Measurements from ENCODE around the gene CYB5R4. TPM values are rescaled to one million over a fixed set of nuclear protein-coding genes. Genes with fewer than 3 reads are reported as not detected.

The CYB5R4 gene
- total and polyA plus RNA-seq, 2 of the 13 experiments (the other 11 are each of a cell fraction or from before 2014, with no cell fraction given), result 5.3 to 26.1 TPM

DNA sequence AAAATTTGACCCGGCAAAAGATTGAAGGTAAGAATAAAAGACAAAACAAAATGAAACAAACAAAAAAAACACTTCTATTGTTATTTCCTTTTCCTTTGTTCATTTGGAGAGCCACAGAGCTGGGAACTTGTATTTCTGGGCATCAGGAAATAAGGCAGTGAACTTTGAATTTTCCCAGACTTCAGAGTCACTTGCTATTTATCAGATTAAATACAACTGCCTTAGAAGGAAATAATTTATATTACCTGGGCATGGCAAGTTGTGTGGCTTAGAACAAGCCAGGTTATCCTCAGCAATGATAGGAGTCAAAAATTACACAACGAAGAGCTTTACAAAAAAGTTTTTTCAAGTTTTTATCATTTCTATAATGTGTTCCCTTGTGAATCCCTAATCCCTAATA lies 153.9 kb downstream of the CYB5R4 start:
- no peak overlapping the region for H3K4me2 ChIP-seq (ENCODE audit: low read depth, low read length)
- WGBS (ENCODE audit: low lambda C conversion rate), result 2% methylated on average over 2 of the region's 2 CpGs
- no peak for ATAC-seq
- no peaks in the 10 kb centered on the region for H4K20me1 ChIP-seq (ENCODE audit: insufficient read depth, low read length)
- H3K4me3 ChIP-seq (replicated peaks in 1 of 3; ENCODE audit: insufficient read depth in 1 of 3, low read depth in 2 of 3, low read length in 3 of 3), result no peak overlapping the region
- intact Hi-C loops (cut with micrococcal nuclease; ENCODE audit: unreplicated experiment) (no loop called here), in situ Hi-C loops (cut with HindIII; ENCODE audit: extremely low pct_ligation_motif_present, low pct_unique_long_range_greater_than_20kb) (no loop called here)
- H3K27me3 ChIP-seq (ENCODE audit: control insufficient read depth in 1 of 2, insufficient read depth in 2 of 2, low read length in 2 of 2), result no peaks in the 10 kb centered on the region
- H2AFZ ChIP-seq (ENCODE audit: low read length), result no peak overlapping the region
- no peaks in the 10 kb centered on the region for H3K79me2 ChIP-seq (ENCODE audit: insufficient read depth, low read length)
- TF ChIP-seq ZNF790 (CRISPR knock-in tag; IDR thresholded peaks at IDR 0.05; ENCODE audit: borderline replicate concordance) (no peak), JARID2 (CRISPR knock-in tag; IDR thresholded peaks at IDR 0.05; ENCODE audit: insufficient replicate concordance) (no peak), SRSF9 (IDR thresholded peaks at IDR 0.05; ENCODE audit: borderline replicate concordance, insufficient read depth, low read depth, low read length, poor library complexity, severe bottlenecking) (no peak), DNMT3B (CRISPR knock-in tag; conservative IDR thresholded peaks at IDR 0.05) (no peak), BHLHE40 (IDR thresholded peaks at IDR 0.05; ENCODE audit: low read length) (no peak), ZC3H4 (CRISPR knock-in tag; IDR thresholded peaks at IDR 0.05; ENCODE audit: borderline replicate concordance) (no peak), MIXL1 (CRISPR knock-in tag; IDR thresholded peaks at IDR 0.05) (no peak), HMG20B (CRISPR knock-in tag; conservative IDR thresholded peaks at IDR 0.05) (no peak), MEIS1 (CRISPR knock-in tag; IDR thresholded peaks at IDR 0.05; ENCODE audit: borderline replicate concordance) (no peak)
- TF ChIP-seq, protein P1, sequence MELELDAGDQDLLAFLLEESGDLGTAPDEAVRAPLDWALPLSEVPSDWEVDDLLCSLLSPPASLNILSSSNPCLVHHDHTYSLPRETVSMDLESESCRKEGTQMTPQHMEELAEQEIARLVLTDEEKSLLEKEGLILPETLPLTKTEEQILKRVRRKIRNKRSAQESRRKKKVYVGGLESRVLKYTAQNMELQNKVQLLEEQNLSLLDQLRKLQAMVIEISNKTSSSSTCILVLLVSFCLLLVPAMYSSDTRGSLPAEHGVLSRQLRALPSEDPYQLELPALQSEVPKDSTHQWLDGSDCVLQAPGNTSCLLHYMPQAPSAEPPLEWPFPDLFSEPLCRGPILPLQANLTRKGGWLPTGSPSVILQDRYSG (CRISPR knock-in tag; IDR thresholded peaks at IDR 0.05), result no peak
- TF ChIP-seq, protein P2, sequence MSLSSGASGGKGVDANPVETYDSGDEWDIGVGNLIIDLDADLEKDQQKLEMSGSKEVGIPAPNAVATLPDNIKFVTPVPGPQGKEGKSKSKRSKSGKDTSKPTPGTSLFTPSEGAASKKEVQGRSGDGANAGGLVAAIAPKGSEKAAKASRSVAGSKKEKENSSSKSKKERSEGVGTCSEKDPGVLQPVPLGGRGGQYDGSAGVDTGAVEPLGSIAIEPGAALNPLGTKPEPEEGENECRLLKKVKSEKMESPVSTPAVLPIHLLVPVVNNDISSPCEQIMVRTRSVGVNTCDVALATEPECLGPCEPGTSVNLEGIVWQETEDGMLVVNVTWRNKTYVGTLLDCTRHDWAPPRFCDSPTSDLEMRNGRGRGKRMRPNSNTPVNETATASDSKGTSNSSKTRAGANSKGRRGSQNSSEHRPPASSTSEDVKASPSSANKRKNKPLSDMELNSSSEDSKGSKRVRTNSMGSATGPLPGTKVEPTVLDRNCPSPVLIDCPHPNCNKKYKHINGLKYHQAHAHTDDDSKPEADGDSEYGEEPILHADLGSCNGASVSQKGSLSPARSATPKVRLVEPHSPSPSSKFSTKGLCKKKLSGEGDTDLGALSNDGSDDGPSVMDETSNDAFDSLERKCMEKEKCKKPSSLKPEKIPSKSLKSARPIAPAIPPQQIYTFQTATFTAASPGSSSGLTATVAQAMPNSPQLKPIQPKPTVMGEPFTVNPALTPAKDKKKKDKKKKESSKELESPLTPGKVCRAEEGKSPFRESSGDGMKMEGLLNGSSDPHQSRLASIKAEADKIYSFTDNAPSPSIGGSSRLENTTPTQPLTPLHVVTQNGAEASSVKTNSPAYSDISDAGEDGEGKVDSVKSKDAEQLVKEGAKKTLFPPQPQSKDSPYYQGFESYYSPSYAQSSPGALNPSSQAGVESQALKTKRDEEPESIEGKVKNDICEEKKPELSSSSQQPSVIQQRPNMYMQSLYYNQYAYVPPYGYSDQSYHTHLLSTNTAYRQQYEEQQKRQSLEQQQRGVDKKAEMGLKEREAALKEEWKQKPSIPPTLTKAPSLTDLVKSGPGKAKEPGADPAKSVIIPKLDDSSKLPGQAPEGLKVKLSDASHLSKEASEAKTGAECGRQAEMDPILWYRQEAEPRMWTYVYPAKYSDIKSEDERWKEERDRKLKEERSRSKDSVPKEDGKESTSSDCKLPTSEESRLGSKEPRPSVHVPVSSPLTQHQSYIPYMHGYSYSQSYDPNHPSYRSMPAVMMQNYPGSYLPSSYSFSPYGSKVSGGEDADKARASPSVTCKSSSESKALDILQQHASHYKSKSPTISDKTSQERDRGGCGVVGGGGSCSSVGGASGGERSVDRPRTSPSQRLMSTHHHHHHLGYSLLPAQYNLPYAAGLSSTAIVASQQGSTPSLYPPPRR (CRISPR knock-in tag; IDR thresholded peaks at IDR 0.05; ENCODE audit: borderline replicate concordance), result no peak
- no peaks in the 10 kb centered on the region for H3K4me1 ChIP-seq (ENCODE audit: insufficient read depth, low read length)
- POLR2A ChIA-PET, result no interaction called here
- CTCF ChIA-PET (ENCODE audit: low intra/inter-chr PET ratio, low total read pairs), result no interaction called here
- no peak for FAIRE-seq
- H3K36me3 ChIP-seq (replicated peaks in 1 of 2; ENCODE audit: control insufficient read depth in 1 of 2, insufficient read depth in 2 of 2, low read length in 2 of 2), result no peaks in the 10 kb centered on the region
- no TSS peak for BruUV-seq (replicated peaks)
- H3K27ac ChIP-seq (ENCODE audit: extremely low read length, insufficient read depth, low read length), result no peak overlapping the region
- no peak overlapping the region for H3K9ac ChIP-seq (ENCODE audit: insufficient read depth, low read depth, low read length)
- H3K9me3 ChIP-seq (ENCODE audit: low read length), result no peaks in the 10 kb centered on the region
- no peak for DNase-seq (ENCODE audit: low spot score)

Data from HepG2 (cell line).